Activated CD4-positive, alpha-beta T cell treated with anti-CD3 and anti-CD28 coated beads, Interleukin-10, Interleukin-2, amounts not matched to agents 100 ng/mL and 50 ng/mL, durations not matched to agents 16 hours and 8 hours (primary cell): Measurements from ENCODE around the gene TAF4.

Source experiments
- DNase-seq: peaks from one replicate; pipeline ENCODE4 v3.0.0-alpha.2; 2020

Gene TAF4

GRCh38 chr20:61939691-61940360, 125.9 kb downstream of the TAF4 start:
- no peak for DNase-seq

GRCh38 chr20:61938839-61939690, 126.6 kb downstream of the TAF4 start:
- no peak for DNase-seq

DNA sequence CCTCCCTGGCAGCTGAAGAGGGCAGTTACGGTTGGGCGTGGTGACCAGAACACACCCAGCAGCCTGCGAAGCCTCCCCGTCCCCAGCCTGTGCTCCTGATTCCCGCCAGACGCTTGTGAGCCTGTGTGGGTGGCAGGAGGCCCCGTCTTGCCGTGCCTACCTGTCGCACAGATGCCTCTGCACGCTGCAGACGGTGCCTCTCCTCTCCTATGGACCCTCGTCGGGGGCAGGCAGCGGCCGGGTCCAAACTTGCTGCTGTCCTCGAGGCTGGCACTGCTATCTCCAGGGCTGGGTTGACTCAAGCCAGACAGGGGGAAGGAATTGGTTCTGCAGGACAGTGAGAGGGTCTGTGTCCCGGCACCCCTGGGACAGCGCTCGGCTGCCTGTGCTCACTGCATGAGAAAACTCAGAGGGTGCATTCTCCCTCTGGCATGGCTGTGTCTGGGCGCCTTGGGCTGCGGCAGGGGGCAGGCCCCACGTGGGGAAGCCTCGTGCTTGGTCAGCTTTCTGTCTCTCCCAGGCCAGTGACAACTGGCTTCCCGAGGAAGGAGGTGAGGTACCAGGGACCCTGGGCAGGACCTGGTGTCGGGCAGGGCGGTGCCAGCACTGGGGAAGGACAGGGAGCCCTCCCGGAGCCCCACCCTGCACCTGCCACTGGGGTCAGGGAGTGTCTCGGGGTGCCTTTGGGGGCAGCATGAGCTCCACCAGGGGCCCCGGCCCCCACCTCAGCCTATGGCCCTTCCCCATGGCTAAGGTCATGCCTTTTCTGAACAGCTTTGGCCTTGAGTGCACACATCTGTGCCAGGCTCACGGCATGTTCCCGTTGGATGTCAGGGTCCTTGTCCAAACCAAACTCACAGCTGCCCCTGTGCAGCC, 127.5 kb downstream of the TAF4 start:
- no peak for DNase-seq

- DNase-seq, result no peak
Observed at GRCh38 chr20:61937146-61937962, 128.3 kb downstream of the TAF4 start.

- DNase-seq, result no peak
Observed at GRCh38 chr20:61936701-61937131, 129.0 kb downstream of the TAF4 start.

GRCh38 chr20:61935926-61936700, 129.6 kb downstream of the TAF4 start:
- no peak for DNase-seq

GRCh38 chr20:61934716-61935530, 130.8 kb downstream of the TAF4 start:
- no peak for DNase-seq

GRCh38 chr20:61933951-61934715, 131.5 kb downstream of the TAF4 start:
- DNase-seq, result no peak

DNA sequence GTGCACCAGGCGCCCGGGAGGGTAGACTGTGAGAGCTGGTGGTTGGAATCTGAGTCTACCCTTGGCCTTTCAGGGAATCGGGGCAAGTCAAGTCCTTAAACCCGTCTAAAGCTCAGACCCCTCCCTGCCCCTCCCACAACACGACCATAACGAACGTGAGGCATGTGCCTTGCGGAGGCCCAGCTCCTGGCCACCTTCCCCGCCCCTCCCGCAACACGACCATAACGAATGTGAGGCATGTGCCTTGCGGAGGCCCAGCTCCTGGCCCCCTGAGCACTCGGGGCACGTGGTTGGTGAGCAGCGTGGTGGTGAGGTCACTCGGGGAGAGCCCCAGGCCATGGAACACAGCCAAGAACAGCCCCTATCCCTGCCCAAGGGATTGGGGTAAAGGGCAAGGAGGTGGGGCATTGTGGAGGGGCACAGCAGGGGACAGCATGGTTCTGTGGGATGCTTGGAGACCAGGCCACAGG, 132.2 kb downstream of the TAF4 start:
- no peak for DNase-seq

GRCh38 chr20:61932711-61933480, 132.8 kb downstream of the TAF4 start:
- DNase-seq, result no peak

DNA sequence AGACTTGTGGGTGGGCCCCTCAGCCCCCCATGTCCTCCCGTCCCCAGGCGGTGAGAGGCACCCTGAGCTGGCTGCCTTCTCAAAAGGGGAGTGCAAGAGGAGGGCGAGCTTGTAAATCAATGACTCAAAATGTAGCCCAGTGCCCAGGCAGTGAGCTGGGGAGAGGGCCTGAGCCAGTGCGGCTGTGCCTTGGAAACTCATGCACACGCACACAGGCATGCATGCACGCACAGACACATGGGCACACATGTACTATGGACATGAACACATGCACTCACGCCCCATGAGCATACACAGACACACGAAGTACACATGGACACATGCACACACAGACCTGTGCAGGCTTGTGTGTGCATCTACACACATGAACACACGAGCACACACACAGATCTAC, 133.5 kb downstream of the TAF4 start:
- DNase-seq, result no peak

DNA sequence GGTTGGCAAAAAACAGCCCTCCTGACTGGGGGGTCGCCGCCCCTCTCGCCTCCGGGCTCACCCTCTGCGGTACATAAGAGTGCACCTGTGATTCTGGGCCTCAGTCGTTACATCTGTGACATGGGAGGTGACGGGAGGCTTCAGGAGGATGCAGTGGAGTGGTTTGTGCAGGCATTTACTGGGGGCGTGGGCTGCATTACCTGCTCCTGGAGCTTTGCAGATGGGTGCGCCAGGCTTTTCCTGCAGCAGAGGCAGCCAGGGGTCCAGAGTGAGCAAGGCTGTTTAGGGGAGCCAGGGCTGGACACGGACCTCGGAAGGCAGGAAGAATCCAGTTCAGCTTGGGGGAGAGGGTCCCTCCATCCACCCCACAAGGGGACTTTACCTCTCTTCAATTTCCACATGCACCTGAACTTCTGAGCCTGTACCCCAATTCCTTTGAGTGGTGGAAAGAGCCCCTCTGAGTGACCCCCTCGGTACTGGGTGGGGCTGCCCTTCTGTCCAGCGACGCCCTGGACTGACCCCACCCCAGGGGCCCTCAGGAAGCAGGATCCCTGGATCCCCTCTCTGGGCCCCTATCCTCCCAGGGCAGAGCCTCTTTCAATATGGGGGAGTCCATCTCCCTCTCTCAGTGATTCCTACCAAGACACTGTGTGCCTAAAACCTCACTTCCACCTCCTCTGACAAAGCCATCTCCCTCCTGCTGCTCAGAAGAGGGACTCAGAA, 134.0 kb downstream of the TAF4 start:
- no peak for DNase-seq

DNA sequence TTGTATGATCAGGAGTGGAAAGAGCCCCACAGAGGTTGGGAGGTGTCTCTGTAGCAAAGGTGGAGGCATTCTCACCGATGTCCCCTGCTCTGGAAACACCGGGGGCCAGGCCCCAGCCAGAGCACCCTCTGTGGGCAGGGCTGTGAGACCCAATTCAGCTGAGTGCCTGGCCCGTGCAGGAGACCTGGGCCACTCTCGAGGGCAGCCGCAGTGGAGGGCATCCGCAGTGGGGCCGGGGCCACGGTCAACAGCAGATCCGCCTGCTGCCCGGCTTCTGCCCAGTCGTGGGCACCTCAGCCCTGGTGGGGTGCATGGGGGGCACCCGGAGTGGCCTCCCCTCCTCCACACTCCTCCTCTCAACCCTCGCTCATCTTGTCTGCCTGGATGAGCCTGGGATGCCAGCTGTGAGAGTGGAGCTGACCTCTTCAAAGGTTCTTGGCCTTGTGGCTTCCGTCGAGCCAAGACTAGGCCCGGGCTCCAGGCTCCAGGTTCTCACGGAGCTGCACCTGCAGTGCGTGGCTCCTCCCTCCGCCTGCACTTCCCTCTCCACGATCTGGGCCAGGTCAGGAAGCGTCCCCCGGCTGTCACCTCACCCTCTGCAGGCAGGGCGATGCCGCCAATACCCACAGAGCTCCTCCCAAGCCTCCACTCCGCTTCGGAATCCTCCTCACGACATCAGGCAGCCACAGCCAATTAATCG, 134.8 kb downstream of the TAF4 start:
- DNase-seq, result no peak

DNA sequence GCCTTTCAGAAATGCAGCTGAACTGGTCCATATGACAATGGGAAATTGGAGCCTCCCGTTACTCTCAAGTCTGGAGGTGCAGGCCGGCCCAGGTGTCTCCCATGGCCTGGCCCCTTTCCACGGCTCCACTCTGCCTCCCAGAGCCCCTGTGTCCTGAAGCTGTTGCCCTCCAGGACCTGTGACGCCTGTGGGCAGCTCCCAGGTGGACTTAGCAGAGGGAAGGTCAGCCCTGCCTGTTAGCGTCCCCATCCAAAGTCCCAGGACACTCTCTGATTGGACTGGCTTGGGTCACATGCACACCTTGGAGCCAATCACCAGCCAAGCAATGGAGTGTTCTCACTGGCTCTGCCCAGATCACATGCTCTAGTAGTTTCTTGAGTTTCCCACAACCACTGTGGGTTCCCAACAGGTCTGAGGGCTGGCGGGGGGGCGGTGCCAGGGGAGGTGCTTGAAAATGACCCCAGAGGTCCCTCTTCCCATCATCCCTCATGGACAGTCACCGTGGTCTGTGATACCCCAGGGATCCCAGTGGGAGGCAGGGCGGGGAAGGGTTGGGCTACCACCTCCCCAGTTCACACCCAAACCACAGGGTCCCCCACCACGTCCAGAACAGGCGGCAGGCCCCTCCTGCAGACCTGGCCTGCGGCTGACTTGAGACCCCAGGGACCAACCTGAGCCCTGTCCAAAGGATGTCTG, 135.6 kb downstream of the TAF4 start:
- DNase-seq, result no peak

DNA sequence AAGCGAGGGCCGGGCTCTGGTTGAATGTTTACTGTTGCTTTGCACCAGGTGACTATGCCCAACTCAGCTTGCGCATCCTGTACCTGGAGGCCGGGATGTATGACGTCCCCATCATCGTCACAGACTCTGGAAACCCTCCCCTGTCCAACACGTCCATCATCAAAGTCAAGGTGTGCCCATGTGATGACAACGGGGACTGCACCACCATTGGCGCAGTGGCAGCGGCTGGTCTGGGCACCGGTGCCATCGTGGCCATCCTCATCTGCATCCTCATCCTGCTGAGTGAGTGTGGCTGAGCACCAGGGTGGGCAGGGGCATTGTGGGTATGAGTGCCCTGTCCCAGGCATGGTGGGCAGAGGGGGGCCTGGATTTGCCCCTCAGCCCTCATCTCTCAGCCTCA, 136.1 kb downstream of the TAF4 start:
- no peak for DNase-seq

DNA sequence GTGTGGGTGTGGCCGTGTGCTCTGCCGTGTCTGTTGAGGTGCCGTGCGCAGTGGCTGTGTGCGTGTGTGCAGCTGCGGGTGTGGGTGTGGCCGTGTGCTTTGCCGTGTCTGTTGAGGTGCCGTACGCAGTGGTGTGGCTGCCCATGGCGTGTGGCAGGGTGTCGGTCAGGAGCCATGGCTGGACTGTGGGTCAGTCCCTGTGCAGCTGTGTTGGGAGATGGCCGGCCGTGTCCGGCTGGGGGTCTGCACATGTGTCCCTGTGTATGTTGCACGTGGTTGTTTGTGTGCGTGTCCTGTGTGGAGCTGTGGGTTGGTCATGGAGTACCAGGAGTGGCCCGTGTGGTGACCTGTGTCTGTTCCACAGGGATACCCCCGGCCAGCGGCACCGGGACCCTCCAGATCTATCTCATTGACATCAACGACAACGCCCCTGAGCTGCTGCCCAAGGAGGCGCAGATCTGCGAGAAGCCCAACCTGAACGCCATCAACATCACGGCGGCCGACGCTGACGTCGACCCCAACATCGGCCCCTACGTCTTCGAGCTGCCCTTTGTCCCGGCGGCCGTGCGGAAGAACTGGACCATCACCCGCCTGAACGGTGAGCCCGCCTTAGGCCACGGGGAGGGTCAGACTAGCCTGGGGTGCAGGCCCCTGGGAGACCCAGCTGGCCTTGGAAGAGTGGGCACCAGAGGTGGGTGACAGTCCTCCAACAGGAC, 137.7 kb downstream of the TAF4 start:
- no peak for DNase-seq
